AG08395 (cell line): ENCODE measurements around the gene CETN1.

Experiments
- DNase-seq: peaks from one replicate; pipeline ENCODE4 v3.0.0; 2012; ENCODE audit warnings: mixed read lengths, low spot score

The CETN1 gene

GRCh38 chr18:577643-578375 is 2.4 kb upstream of the CETN1 start:
- DNase-seq: no peak

- DNase-seq: no peak
Measured at GRCh38 chr18:579238-579637, 942 bp upstream of the CETN1 start.

- DNase-seq: no peak
Measured at GRCh38 chr18:581096-581495, 916 bp downstream of the CETN1 start.

DNA sequence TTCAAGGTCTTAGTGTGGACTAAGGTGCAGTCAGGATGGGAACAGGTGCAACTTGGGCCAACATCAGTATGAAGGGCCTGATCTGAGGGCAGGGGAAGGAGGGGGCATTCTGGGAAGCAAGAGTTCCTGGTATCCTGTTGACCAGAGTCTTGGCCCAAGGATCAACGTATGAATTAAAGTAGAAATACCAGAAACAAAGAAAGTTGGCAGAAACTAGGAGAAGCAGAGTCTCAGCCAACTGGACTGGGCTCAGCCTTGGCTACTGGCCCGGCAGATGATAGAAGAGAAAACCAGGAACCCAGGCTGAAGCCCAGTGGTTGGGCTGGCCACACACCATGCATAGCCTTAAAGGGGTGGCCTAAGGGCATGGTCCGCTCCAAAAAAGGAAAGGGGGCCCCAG is 2.3 kb downstream of the CETN1 start:
- DNase-seq: no peak

- no peak for DNase-seq
Measured at GRCh38 chr18:595068-595467, 14.9 kb downstream of the CETN1 start.

- no peak for DNase-seq
Measured at GRCh38 chr18:595571-595970, 15.4 kb downstream of the CETN1 start.

- no peak for DNase-seq
Measured at GRCh38 chr18:596288-596881, 16.2 kb downstream of the CETN1 start.

- DNase-seq: no peak
Measured at GRCh38 chr18:598124-598589, 18.0 kb downstream of the CETN1 start.

GRCh38 chr18:600107-600506 is 19.9 kb downstream of the CETN1 start:
- DNase-seq: no peak

GRCh38 chr18:604771-605170 is 24.6 kb downstream of the CETN1 start:
- DNase-seq: no peak

DNA sequence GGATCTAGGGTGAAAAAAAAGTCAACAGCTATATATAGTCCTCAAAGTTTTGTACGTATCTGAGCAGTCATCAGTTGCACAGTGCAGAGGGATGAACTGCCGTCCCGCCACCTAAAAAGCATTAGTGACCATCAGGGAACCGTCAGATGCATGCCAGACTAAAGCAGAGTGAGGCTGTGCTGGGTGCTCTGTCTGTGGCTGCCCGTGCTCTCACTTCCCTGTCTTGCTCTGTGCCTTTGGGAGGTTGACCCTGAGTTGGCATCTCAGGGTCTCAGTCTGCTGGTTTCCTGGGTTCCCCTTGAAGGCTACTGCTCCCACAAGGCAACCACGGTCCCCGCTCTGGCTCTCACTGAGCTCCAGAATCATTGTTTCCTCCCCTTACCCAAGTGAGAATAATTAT is 27.8 kb downstream of the CETN1 start:
- no peak for DNase-seq

- DNase-seq: no peak
Measured at GRCh38 chr18:610214-610928, 30.2 kb downstream of the CETN1 start.

DNA sequence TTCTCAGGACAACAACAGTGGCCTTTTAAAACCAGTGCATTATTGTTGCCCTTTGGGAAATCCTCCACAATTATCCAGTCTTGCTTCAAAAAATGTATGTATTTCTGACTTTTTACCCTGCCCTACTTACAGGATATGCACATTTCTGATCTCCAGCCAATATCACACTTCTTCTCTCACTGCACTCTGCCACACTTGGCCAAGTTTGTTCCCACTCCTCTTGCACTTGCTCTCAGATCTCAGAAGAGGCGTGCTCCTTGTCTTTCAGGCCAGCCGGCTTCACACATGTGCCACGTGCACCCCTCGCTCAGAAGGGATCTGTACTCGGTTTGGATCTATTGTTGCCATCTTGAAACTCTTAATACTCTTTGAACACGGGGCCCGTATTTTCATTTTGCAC is 32.0 kb downstream of the CETN1 start:
- DNase-seq: no peak

DNA sequence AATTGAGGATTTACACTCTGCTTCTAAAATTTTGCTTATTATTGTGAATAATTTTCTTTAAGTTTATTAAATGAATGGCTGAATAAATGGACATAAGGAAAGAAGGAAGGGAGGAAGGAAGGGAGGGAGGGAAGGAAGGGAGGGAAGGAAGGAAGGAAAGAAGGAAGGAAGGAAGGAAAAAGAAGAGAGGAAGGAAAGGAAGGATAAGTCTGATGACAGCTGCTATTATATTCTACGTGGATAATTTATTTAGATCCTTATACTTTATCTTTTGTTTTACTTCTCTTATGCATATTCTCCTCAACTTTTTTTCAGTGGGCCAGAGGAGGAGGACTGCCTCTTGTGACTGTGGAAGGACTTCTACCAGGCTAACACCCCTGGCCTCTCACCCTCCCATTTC is 34.0 kb downstream of the CETN1 start:
- no peak for DNase-seq

DNA sequence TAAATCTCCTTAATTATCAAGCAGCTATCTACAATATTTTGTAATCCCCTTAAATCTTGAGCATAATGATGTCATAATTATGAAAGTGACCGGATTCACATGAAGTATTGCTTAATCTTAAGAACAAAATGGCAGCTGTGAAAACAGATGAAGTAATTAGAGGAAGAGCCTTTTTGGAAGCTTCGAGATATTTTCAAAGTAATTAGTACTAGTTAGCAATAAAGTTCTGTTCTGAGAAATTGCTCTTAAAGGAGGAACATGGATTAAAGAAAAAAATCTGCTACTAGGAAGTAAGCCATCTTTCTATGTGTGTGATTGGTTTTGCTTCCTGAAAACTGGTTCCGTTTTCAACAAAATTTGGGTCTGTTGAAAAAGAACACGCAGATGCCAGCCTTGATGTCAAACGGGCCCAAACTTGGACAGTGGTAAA is 34.9 kb downstream of the CETN1 start:
- DNase-seq: no peak

- DNase-seq: no peak
Measured at GRCh38 chr18:615773-616172, 35.6 kb downstream of the CETN1 start.

DNA sequence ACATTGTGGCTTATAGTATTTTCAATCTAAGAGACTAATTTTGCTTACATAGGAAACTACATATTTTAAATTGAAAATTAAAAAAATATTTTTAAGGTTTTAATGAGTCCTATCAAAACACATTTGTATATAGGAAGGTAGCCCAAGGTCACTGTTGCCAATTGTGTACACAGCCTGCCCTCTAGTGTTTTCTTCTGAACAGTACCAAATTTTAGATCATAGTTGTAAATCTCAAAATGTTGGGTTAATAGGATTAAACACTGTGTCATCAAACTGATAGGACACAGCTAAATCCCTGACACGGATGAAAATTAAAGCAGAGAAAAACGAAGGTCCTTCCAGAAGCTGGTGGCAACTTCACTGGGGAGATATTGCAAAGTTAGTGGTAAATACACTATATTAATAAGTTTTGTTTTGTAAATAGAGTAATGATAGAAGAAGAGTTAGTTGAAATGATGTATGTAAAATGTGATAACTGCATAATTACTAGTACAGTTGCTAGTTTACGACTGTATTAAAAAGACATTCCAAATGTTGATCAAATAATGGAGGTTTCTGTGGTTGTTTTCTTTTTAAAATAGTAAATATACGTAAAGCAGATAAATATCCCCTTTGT is 36.3 kb downstream of the CETN1 start:
- peak; percentile 60 for DNase-seq

- DNase-seq: no peak
Measured at GRCh38 chr18:617970-618504, 37.9 kb downstream of the CETN1 start.

GRCh38 chr18:618618-619017 is 38.4 kb downstream of the CETN1 start:
- DNase-seq: no peak

- peak; percentile 81 for DNase-seq
Measured at GRCh38 chr18:621291-622043, 41.3 kb downstream of the CETN1 start.

DNA sequence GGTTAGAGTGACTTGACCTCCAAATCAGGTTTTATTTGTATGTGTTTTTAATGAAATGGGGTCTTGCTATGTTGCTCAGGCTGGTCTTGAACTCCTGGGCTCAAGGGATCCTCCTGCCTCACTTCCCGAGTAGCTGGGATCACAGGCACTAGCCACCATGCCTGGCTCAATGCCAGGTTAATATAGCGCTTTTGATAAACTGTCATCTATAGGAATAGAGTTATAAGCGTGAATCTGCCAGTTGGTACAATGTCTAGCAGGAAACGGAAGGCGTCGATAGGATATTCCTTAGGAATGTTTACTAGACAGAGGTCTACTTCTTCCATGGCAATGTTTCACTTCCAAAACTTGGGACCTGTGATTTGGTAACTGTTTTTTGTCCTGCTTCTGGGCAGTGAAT is 42.1 kb downstream of the CETN1 start:
- no peak for DNase-seq
